ENCODE results near the gene GATAD1. TPM values are rescaled to one million over a fixed set of nuclear protein-coding genes. Genes with fewer than 3 reads are reported as not detected.
A peak's percentile ranks its signal among the peaks of the same experiment; 100 is the strongest.

Gene GATAD1
- total and polyA plus RNA-seq, 2 of the 13 experiments (the other 11 are each of a cell fraction or from before 2014, with no cell fraction given), result 20.6 to 42.1 TPM

- no peak for TF ChIP-seq ZNF577 (CRISPR knock-in tag; IDR thresholded peaks at IDR 0.05; ENCODE audit: borderline replicate concordance, low read depth)
- TF ChIP-seq ZNF263 (CRISPR knock-in tag; IDR thresholded peaks at IDR 0.05), result peak; percentile 83
- TF ChIP-seq TBP (CRISPR knock-in tag; IDR thresholded peaks at IDR 0.05), result no peak
- 0 out of 2 replicates have a peak, but pooled peaks have one; percentile 39 for TF ChIP-seq HIVEP1 (CRISPR knock-in tag; IDR thresholded peaks at IDR 0.05)
- peak; percentile 67; the same call in 1 of the 2 replicates for TF ChIP-seq SALL2 (CRISPR knock-in tag; IDR thresholded peaks at IDR 0.05)
- TF ChIP-seq POLR2AphosphoS5 (IDR thresholded peaks at IDR 0.05; ENCODE audit: low read depth, low read length), result peak; percentile 91
- TF ChIP-seq MBNL3 (CRISPR knock-in tag; conservative IDR thresholded peaks at IDR 0.05), result no peak
- no peak for TF ChIP-seq ZNF225 (CRISPR knock-in tag; IDR thresholded peaks at IDR 0.05)
- peak; percentile 37; the same call in 1 of the 2 replicates for TF ChIP-seq SOX5 (CRISPR knock-in tag; IDR thresholded peaks at IDR 0.05; ENCODE audit: borderline replicate concordance)
- no peak for TF ChIP-seq USF2 (IDR thresholded peaks at IDR 0.05; ENCODE audit: low read depth, low read length)
- TF ChIP-seq USF2 (CRISPR knock-in tag; IDR thresholded peaks at IDR 0.05; ENCODE audit: borderline replicate concordance), result peak; percentile 49; the same call in 1 of the 2 replicates
- no peak for TF ChIP-seq RBAK (CRISPR knock-in tag; IDR thresholded peaks at IDR 0.05)
- TF ChIP-seq ZFP36L1 (CRISPR knock-in tag; IDR thresholded peaks at IDR 0.05), result no peak
- no peak for TF ChIP-seq ZBTB49 (CRISPR knock-in tag; IDR thresholded peaks at IDR 0.05; ENCODE audit: borderline replicate concordance)
- peak; percentile 50; the same call in 1 of the 2 replicates for TF ChIP-seq BRCA1 (CRISPR knock-in tag; IDR thresholded peaks at IDR 0.05)
- TF ChIP-seq ZBTB2 (CRISPR knock-in tag; IDR thresholded peaks at IDR 0.05; ENCODE audit: low read depth), result no peak
- TF ChIP-seq ZNF747 (CRISPR knock-in tag; IDR thresholded peaks at IDR 0.05; ENCODE audit: borderline replicate concordance), result peak; percentile 66; the same call in 1 of the 2 replicates
- TF ChIP-seq ZNF138 (CRISPR knock-in tag; IDR thresholded peaks at IDR 0.05; ENCODE audit: low read depth), result no peak; the same call in 1 of the 2 replicates
- TF ChIP-seq ERF (CRISPR knock-in tag; IDR thresholded peaks at IDR 0.05), result peak; percentile 91
- TF ChIP-seq HOXA9 (CRISPR knock-in tag; IDR thresholded peaks at IDR 0.05; ENCODE audit: borderline replicate concordance), result no peak
- TF ChIP-seq CREB3 (CRISPR knock-in tag; IDR thresholded peaks at IDR 0.05), result 0 out of 2 replicates have a peak, but pooled peaks have one; percentile 42
- peak; percentile 53; the same call in 1 of the 2 replicates for TF ChIP-seq ZNF580 (CRISPR knock-in tag; IDR thresholded peaks at IDR 0.05; ENCODE audit: borderline replicate concordance, low read depth)
- peak; percentile 27; the same call in 1 of the 2 replicates for TF ChIP-seq NFYB (CRISPR knock-in tag; IDR thresholded peaks at IDR 0.05)
Measured at GRCh38 chr7:92447345-92448204, at the start of gene GATAD1 (continued).
